NCI-H774 (cell line): ENCODE measurements around the gene PDS5B.
"Not testable (repeated sequence)": the region's sequence is repeated elsewhere in the genome, so short reads cannot be mapped to it uniquely, and the experiment has no call there.

Experiments
- DNase-seq: peaks from one replicate; lab custom pipeline; 2025; lab: John Stamatoyannopoulos, UW

PDS5B gene, protein sequence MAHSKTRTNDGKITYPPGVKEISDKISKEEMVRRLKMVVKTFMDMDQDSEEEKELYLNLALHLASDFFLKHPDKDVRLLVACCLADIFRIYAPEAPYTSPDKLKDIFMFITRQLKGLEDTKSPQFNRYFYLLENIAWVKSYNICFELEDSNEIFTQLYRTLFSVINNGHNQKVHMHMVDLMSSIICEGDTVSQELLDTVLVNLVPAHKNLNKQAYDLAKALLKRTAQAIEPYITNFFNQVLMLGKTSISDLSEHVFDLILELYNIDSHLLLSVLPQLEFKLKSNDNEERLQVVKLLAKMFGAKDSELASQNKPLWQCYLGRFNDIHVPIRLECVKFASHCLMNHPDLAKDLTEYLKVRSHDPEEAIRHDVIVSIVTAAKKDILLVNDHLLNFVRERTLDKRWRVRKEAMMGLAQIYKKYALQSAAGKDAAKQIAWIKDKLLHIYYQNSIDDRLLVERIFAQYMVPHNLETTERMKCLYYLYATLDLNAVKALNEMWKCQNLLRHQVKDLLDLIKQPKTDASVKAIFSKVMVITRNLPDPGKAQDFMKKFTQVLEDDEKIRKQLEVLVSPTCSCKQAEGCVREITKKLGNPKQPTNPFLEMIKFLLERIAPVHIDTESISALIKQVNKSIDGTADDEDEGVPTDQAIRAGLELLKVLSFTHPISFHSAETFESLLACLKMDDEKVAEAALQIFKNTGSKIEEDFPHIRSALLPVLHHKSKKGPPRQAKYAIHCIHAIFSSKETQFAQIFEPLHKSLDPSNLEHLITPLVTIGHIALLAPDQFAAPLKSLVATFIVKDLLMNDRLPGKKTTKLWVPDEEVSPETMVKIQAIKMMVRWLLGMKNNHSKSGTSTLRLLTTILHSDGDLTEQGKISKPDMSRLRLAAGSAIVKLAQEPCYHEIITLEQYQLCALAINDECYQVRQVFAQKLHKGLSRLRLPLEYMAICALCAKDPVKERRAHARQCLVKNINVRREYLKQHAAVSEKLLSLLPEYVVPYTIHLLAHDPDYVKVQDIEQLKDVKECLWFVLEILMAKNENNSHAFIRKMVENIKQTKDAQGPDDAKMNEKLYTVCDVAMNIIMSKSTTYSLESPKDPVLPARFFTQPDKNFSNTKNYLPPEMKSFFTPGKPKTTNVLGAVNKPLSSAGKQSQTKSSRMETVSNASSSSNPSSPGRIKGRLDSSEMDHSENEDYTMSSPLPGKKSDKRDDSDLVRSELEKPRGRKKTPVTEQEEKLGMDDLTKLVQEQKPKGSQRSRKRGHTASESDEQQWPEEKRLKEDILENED (N-terminal part only)

DNA sequence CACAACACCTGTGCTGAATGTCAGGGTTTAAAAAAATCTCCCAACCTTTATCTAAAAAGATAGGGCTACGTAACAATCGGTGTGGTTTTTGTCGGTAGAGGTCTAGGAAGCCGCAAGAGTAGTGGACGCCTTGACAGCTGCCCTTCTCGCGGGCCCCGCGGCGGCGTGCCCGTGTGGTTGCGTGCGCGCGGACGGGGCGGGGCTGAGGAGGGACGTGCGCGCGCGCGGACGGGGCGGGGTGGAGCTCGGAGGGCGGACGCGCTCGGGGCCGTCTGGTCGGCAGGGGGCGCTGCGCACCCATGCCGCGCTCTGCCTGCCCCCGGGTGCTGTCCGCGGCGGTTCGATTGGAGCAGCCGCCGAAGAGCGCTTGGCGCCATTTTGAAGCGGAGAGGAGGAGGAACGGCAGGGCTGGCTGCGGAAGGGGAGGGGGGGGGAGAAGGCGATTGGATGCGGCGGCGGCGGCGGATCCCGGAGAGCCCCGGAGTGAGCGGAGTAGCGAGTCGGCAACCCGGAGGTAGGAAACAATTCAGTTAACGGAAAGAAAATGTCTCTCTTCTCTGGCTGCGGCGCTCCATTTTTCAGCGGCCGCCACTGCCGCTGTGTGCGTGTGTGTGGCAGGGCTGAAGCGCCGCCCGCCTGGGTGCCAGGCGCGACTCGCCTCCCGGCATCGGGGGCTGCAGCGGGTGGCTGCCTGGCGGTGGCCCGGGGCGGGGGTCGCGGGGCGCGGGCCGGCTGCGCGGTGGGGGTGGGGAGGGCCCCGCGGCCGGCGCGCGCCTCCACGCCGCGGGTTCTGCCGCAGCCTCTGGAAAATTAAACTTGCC is at the start of gene PDS5B:
Gene PDS5B, plus strand, starts transcription at position 373 of the 821 bp plus-strand sequence. CDS start 62,321 bp downstream, outside the sequence.
- DNase-seq: peak; percentile 86

DNA sequence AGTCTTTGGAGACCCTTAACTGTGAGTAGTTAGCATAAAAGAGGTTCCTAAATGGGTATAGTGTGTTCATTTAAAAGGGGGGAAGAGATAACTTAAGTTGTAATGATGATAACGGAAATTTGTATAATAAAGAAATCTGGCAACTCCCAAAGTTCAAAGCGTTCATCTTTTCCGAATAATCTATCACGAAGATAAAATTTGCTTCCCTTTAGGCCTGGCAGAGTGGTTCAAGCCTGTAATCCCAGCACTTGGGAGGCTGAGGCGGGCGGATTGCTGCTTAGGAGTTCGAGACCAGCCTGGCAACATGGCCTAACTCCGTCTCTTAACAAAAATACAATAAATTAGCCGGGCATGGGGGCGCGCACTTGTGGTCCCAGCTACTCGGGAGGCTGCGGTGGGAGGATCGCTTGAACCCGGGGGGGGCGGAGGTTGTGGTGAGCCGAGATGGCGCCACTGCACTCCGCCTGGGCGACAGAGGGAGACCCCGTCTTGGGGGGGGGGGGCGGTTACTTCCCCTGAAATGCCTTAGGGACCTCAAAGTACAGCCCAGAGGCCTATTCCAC is 48.6 kb upstream of the PDS5B start:
- DNase-seq: no peak

- DNase-seq: no peak
Observed at GRCh38 chr13:32538143-32538620, 48.1 kb upstream of the PDS5B start.

DNA sequence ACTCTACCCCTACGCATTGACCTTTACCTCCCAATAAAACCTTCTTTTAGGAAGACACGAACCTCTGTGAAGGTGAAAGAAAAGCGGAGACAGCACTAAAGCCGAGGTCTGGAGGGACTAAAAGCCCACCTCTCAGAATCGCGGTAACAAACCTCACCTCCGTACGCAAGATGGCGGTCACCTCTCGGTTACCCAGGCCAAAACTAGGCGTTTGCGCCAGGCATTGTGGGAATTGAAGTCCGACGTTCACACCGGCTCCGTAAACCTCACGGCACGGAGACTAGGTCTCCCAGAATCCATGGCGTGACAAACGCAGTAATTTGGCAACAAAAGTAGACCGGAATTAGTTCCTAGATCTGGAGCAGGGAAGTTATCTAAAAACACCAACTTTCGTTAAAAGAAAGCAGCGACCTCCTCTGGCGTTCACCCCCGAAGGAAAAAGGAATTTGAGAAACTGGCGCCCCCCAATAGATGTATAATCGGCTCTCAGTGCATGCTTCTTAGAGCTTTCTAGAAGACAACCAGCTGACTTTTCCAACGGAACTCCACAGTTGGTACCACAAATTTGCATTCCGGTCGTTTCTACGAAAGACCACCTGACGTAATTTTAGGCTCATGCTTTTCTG is 47.5 kb upstream of the PDS5B start, which contains the start of gene N4BP2L2:
Gene N4BP2L2, minus strand, starts transcription at position 175 of the 626 bp plus-strand sequence. CDS start 1,768 bp downstream, outside the sequence.
- peak; percentile 85 for DNase-seq

DNA sequence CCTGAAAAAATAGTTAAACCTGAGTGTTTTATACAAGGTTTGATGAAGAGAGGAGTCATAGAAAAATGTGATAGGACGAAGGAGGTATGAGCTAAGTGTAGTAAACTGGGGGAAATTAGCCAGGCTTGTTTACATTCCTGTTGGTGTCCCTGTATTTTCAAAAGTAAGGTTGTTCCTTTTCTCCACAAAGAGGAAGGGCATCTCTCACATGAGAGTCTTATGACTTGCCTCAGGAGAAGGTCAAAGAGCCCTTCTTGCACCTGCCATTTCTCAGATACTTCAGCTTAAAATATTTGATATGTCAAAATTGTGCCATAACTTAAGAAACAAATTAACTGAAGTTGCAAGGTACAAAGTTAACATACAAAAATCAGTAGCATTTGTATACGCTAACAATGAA is 44.0 kb upstream of the PDS5B start:
- no peak for DNase-seq

- DNase-seq: no peak
Observed at GRCh38 chr13:32545083-32545482, 41.2 kb upstream of the PDS5B start.

- no peak for DNase-seq
Observed at GRCh38 chr13:32548837-32549236, 37.4 kb upstream of the PDS5B start.

DNA sequence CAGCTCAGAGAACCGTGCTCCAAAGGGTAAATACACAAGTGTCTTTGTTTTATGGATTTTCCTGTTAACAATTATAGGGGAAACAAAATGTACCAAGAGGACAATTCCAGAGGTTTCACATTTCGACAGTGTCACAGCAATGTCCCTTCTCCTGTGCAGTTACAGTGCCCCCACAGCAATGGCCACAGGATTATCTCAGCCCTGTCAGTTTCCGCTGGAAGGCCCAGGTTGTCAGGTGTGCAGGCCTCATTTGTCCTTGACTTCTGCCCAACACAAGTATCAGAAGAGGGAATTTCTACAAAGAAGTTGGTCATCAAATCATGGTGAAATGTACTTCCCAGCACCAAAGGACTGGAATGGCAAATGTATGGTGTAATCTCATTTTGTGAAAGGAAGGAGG is 36.5 kb upstream of the PDS5B start:
- no peak for DNase-seq

- DNase-seq: no peak
Observed at GRCh38 chr13:32553720-32554119, 32.5 kb upstream of the PDS5B start.

- no peak for DNase-seq
Observed at GRCh38 chr13:32555613-32556012, 30.6 kb upstream of the PDS5B start.

DNA sequence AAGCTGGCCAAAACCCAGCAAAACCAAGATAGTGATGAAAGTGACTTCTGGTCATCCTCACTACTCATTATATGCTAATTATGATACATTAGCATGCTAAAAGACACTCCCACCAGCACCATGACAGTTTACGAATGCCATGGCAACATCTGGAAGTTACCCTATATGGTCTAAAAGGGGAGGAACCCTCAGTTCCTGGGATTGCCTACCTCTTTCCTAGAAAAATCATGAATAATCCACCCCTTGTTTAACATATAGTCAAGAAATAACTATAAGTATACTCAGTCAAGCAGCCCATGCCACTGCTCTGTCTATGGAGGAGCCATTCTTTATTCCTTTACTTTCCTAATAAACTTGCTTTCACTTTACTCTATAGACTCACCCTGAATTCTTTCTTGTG is 25.4 kb upstream of the PDS5B start:
- DNase-seq: not testable (repeated sequence)

GRCh38 chr13:32575687-32576086 is 10.6 kb upstream of the PDS5B start:
- DNase-seq: not testable (repeated sequence)

DNA sequence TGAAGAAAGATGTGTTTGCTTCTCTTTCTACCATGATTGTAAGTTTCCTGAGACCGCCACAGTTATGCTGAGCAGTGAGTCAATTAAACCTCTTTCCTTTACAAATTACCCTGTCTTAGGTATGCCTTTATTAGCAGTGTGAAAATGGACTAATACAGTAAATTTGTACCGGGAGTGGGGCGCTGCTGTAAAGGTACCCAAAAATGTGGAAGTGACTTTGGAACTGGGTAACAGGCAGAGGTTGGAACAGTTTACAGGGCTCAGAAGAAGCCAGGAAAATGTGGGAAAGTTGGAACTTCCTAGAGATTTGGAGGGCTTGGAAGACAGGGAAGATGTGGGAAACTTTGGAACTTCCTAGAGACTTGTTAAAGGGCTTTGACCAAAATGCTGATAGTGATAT is 9.2 kb upstream of the PDS5B start:
- DNase-seq: no peak

DNA sequence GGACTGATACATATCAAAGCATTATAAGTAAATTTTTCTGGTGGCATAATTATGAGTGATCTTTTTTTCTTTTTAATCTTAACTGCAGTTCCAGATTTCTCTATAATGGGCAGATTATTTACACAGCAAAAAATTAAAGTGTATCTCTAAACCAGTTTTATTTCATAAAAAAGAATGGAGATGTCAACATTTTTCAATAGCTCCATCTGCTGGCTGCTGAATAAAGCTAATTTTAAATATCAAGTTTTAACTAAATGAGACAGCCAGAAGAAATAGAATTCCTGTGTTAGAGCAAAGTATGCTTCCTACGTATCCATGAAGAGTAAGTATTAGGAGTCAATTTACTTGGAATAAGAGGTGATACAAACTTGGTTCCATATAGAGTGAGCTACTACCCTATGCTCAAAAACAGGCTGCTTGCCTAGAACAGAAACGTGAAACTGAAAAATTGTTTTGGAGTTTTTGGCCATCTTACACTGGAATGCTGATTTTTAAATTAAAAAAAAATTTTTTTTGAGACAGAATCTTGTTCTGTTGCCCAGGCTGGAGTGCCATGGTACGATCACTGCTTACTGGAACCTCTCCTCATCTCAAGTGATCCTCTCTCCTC is 5.0 kb upstream of the PDS5B start:
- DNase-seq: no peak

GRCh38 chr13:32582281-32582680 is 4.0 kb upstream of the PDS5B start:
- no peak for DNase-seq

DNA sequence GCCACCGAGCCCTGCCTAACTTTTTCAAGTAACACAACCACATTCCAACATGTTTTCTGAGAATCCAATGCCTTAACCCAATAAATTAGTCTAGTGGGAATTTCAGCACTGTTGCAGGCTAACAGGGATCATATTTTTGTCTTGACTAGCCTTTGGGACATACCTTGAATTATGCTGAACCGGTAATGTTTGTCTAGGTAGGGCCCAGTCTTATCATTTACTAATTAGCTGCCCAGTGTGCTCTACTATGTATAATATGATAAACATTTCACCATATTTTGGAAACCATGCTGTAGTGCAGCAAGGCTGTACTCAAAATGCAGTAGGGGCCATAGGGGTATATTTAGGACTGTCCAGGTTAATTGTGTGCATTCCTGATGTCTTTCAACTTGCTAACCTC is 3.3 kb upstream of the PDS5B start:
- DNase-seq: no peak

- DNase-seq: no peak
Observed at GRCh38 chr13:32585550-32586079, 637 bp upstream of the PDS5B start.

DNA sequence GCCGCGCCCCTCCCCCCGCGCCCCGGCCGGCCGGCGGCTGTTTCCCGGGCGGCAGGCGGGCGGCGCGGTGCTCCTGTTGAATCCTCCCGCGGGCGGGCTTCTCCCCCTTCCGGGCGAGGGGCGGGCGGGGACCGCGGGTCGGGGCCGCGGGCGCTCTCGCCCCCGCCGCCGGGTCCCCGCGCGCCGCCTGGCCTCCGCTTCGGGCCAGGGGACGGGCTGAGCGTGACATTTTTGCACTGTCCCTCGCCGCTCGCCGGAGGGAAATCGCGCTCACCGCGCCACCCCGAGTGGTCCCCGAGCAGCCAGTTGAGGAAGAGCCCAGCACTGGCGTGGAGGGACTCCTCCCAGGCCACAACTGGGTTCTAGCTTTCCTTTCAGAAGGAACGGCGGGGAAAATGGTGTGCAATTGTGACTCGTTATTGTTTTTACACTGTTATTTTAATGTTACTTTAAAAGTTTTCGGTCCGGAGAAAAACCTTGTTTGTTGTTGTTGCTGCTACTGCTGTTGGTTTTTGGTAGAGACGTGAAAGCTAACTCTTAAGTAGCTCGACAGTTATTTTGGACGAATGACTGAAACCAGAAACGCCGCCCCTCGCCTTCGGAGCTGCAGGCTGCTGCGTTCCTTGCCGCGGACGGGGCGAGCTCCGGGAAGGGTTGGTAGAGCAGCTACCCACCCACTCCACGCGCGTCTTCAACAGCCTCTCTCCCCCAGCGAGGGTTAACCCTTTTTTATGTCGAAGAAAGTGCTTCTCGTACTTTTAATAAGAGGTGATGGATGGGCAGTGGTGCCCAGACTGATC is 959 bp downstream of the PDS5B start:
- DNase-seq: peak; percentile 4

- peak; percentile 0 for DNase-seq
Observed at GRCh38 chr13:32587811-32588170, 1.5 kb downstream of the PDS5B start.
